C4-2B (cell line): ENCODE results near the gene TEKT5.

Experiments used
- ZFX ChIP-seq: fragments of 450-650 bp; IDR thresholded peaks from 2 replicates; pipeline ENCODE4 v1.6.1; 2017
- TF ChIP-seq, protein P1 (sequence below): fragments of 450-650 bp; conservative IDR thresholded peaks from 2 replicates; pipeline ENCODE4 v1.5.1; 2017; ENCODE audit warnings: mild to moderate bottlenecking

DNA sequence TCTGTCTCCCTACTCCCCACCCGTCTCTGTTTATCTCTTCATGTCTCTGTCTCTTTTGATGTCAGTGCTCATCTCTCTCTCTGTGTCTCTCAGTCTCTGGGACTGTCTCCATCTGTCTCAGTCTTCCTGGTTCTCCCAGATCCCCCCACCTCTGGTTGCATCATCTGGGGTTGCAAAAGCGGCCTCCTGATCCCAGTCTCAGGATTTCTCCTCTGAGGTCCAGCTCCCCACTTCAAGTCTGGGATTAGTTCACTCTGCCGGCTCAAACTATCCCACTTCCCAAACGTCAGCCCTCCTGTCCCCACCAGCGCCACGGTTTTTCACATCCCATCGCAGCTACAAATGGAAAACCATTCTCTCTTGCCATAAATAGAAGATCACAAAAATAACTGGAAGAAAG lies 9.0 kb downstream of the TEKT5 start:
- TF ChIP-seq ZFX: no peak
- TF ChIP-seq, protein P1, sequence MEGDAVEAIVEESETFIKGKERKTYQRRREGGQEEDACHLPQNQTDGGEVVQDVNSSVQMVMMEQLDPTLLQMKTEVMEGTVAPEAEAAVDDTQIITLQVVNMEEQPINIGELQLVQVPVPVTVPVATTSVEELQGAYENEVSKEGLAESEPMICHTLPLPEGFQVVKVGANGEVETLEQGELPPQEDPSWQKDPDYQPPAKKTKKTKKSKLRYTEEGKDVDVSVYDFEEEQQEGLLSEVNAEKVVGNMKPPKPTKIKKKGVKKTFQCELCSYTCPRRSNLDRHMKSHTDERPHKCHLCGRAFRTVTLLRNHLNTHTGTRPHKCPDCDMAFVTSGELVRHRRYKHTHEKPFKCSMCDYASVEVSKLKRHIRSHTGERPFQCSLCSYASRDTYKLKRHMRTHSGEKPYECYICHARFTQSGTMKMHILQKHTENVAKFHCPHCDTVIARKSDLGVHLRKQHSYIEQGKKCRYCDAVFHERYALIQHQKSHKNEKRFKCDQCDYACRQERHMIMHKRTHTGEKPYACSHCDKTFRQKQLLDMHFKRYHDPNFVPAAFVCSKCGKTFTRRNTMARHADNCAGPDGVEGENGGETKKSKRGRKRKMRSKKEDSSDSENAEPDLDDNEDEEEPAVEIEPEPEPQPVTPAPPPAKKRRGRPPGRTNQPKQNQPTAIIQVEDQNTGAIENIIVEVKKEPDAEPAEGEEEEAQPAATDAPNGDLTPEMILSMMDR: no peak
